Prostate gland (tissue), 2 donors: Measurements from ENCODE around the gene ZFAND3.

Experiments used
- POLR2A ChIP-seq: fragments of 450-650 bp; IDR thresholded peaks from one replicate; pipeline ENCODE4 v1.6.1; 2016; ENCODE audit warnings: antibody characterized with exemption, mild to moderate bottlenecking
- TF ChIP-seq, protein P1 (sequence below), 4 experiments: fragments of 200-600 bp in 2 of 4; fragments of 450-650 bp in 2 of 4; sonication (generic) in 2 of 4; IDR thresholded peaks; 1 replicate in 3 of 4; 2 replicates in 1 of 4; pipeline ENCODE4 v1.5.1; 2016 to 2019; ENCODE audit warnings: antibody characterized with exemption in 4 of 4, mild to moderate bottlenecking in 2 of 4, moderate library complexity in 2 of 4

DNA sequence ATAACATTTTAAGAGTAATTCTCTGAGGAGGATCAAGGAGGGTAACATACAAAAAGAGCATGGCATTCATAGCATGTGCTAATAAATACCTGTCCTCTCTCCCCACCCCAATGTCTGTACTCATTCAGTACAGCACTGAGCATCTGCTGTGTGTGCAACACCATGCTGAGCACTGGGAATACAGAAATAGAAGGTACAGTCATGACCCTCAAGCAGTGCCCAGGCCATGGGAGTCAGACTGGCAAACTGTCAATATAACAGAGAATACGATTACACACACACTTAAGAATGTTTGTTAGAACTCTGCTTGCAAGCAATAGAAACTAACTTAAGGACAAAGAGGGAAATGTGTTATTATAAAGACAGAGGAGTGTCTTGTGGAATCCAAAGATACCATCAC is 24.7 kb upstream of the ZFAND3 start:
- TF ChIP-seq, protein P1, sequence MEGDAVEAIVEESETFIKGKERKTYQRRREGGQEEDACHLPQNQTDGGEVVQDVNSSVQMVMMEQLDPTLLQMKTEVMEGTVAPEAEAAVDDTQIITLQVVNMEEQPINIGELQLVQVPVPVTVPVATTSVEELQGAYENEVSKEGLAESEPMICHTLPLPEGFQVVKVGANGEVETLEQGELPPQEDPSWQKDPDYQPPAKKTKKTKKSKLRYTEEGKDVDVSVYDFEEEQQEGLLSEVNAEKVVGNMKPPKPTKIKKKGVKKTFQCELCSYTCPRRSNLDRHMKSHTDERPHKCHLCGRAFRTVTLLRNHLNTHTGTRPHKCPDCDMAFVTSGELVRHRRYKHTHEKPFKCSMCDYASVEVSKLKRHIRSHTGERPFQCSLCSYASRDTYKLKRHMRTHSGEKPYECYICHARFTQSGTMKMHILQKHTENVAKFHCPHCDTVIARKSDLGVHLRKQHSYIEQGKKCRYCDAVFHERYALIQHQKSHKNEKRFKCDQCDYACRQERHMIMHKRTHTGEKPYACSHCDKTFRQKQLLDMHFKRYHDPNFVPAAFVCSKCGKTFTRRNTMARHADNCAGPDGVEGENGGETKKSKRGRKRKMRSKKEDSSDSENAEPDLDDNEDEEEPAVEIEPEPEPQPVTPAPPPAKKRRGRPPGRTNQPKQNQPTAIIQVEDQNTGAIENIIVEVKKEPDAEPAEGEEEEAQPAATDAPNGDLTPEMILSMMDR (IDR thresholded peaks at IDR 0.05): no peak
- no peak for TF ChIP-seq POLR2A
